Gastrocnemius medialis (tissue), 4 donors: ENCODE data around the gene RASSF4. TPM values are rescaled to one million over a fixed set of nuclear protein-coding genes. Genes with fewer than 3 reads are reported as not detected.
A peak's percentile ranks its signal among the peaks of the same experiment; 100 is the strongest.

Experiments used
- ATAC-seq, 2 donors: fragments of 150-250 bp; one replicate each; pipeline ENCODE4 v1.9.1; 2016
- DNase-seq, 2 donors: peaks; one replicate each; pipeline ENCODE4 v3.0.0-alpha.2; 2019
- H3K27ac ChIP-seq, 4 donors: fragments of 200-600 bp; sonication (generic); 1 replicate in 1 of 4; 2 replicates in 3 of 4; pipeline ENCODE4 v1.5.1; 2016 to 2018; ENCODE audit warnings: mild to moderate bottlenecking in 2 of 4, moderate library complexity in 1 of 4
- H3K27me3 ChIP-seq, 3 donors: fragments of 200-600 bp; sonication (generic) in 2 of 3; 1 replicate in 1 of 3; 2 replicates in 2 of 3; pipeline versions ENCODE4 v1.5.1 to v1.6.0; 2016 to 2019; ENCODE audit warnings: mild to moderate bottlenecking in 1 of 3, moderate library complexity in 1 of 3
- H3K36me3 ChIP-seq, 2 donors: fragments of 200-600 bp; sonication (generic) in 1 of 2; one replicate each; pipeline ENCODE4 v1.5.1; 2017 to 2018
- H3K4me1 ChIP-seq, 2 donors: fragments of 200-600 bp; sonication (generic) in 1 of 2; one replicate each; pipeline ENCODE4 v1.5.1; 2016 to 2017; ENCODE audit warnings: mild to moderate bottlenecking in 2 of 2
- H3K4me3 ChIP-seq, 4 donors: fragments of 200-600 bp; sonication (generic) in 3 of 4; 1 replicate in 1 of 4; 2 replicates in 3 of 4; pipeline ENCODE4 v1.5.1; 2016 to 2019; ENCODE audit warnings: mild to moderate bottlenecking in 2 of 4
- H3K9me3 ChIP-seq, 3 donors: fragments of 200-600 bp; sonication (generic) in 2 of 3; 1 replicate in 1 of 3; 2 replicates in 2 of 3; pipeline ENCODE4 v1.5.1; 2016 to 2019
- POLR2A ChIP-seq, 2 donors: fragments of 450-650 bp; IDR thresholded peaks; one replicate each; pipeline ENCODE4 v1.6.1; 2017; ENCODE audit warnings: antibody characterized with exemption in 2 of 2, mild to moderate bottlenecking in 2 of 2, moderate library complexity in 2 of 2
- in situ Hi-C, 4 donors: fragments of 200-750 bp; cut with MboI; loops; one replicate each; pipeline versions ENCODE4 v1.15.0 to v1.8.0; 2017; ENCODE audit warnings: low sequenced_read_pairs in 4 of 4
- intact Hi-C: fragments of 100-400 bp; cut with DNase I; formaldehyde crosslinking; loops from one replicate; pipeline ENCODE4 v1.15.1; 2023; ENCODE audit warnings: low total_unique reads
- total RNA-seq, 4 donors: library from RNA; depleted of rRNA; stranded (reverse); fragments of >200 nt; gene quantifications; one replicate each; pipeline versions ENCODE4 v1.1.0 to v1.2.3, GENCODE V29; 2016
- TF ChIP-seq, protein P1 (sequence below), 5 experiments: fragments of 450-650 bp in 3 of 5; fragments of 200-600 bp in 2 of 5; sonication (generic) in 2 of 5; IDR thresholded peaks in 4 of 5; conservative IDR thresholded peaks in 1 of 5; 1 replicate in 4 of 5; 2 replicates in 1 of 5; pipeline ENCODE4 v1.5.1; 2016 to 2019; ENCODE audit warnings: antibody characterized with exemption in 5 of 5, mild to moderate bottlenecking in 3 of 5, moderate library complexity in 3 of 5

RASSF4 gene
- total RNA-seq, 4 donors from 2014 or later, result 9.4 to 39.7 (median 24.0) TPM

DNA sequence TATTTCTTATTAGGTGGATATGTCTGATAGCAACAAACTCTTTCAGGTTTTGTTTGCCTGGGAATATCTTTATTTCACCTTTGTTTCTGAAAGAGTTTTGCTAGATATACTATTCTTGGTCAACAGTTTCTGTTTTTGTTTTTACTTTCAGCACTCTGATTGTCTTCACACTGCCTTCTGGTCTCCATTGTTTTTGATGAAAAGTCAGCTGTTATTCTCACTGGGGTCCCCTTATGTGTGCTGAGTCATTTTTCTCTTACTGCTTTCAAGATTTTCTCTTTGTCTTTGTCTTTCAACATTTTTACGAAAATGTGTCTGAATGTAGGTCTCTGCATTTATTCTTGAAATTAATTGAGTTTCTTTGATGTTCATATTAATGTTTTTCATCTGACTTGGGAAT is 15.2 kb upstream of the RASSF4 start:
- no peaks in the 10 kb centered on the region for H3K27me3 ChIP-seq
- in situ Hi-C loops (no loop called here), intact Hi-C loops (no loop called here)
- DNase-seq, result no peak
- TF ChIP-seq, protein P1, sequence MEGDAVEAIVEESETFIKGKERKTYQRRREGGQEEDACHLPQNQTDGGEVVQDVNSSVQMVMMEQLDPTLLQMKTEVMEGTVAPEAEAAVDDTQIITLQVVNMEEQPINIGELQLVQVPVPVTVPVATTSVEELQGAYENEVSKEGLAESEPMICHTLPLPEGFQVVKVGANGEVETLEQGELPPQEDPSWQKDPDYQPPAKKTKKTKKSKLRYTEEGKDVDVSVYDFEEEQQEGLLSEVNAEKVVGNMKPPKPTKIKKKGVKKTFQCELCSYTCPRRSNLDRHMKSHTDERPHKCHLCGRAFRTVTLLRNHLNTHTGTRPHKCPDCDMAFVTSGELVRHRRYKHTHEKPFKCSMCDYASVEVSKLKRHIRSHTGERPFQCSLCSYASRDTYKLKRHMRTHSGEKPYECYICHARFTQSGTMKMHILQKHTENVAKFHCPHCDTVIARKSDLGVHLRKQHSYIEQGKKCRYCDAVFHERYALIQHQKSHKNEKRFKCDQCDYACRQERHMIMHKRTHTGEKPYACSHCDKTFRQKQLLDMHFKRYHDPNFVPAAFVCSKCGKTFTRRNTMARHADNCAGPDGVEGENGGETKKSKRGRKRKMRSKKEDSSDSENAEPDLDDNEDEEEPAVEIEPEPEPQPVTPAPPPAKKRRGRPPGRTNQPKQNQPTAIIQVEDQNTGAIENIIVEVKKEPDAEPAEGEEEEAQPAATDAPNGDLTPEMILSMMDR (IDR thresholded peaks at IDR 0.05 in 4 of 5, conservative IDR thresholded peaks at IDR 0.05 in 1 of 5), result no peak
- TF ChIP-seq POLR2A (IDR thresholded peaks at IDR 0.05), result no peak
- peaks cover 10 to 27% of the 10 kb centered on the region in 2 donors for H3K4me1 ChIP-seq
- no peak overlapping the region for H3K27ac ChIP-seq
- ATAC-seq, result no peak
- H3K36me3 ChIP-seq, result no peaks in the 10 kb centered on the region
- no peaks in the 10 kb centered on the region for H3K9me3 ChIP-seq
- no peak overlapping the region for H3K4me3 ChIP-seq

DNA sequence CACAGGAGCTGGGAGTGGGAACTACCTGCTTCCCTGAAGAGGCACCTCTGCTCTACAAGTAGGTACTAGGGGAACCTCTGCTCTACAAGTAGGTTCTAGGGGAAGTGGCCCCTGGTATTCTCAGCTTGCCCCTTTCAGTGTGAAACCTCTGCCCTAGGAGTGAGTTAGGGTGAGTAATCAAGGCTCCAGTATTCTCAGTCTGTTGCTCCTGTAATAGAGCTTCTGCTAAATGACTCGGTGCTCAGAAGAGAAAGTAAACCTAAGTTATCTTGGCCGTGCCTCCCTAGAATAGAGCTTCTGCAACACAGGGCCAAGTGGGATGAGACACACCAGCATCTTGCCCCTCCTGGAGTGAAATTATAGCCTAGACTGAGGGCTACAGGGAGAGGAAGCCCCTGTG is 13.4 kb upstream of the RASSF4 start:
- in situ Hi-C loops, result no loop called here
- Histone ChIP-seq H3K4me3 (no peak overlapping the region), H3K4me1 (peaks cover 10 to 27% of the 10 kb centered on the region in 2 donors), H3K9me3 (no peaks in the 10 kb centered on the region), H3K27me3 (no peaks in the 10 kb centered on the region), H3K27ac (peak overlapping the region in 3 of 4 donors; percentile 1 to 25 (median 16)), H3K36me3 (no peaks in the 10 kb centered on the region)
- DNase-seq, result no peak
- TF ChIP-seq POLR2A (IDR thresholded peaks at IDR 0.05), result no peak
- TF ChIP-seq, protein P1 (IDR thresholded peaks at IDR 0.05 in 4 of 5, conservative IDR thresholded peaks at IDR 0.05 in 1 of 5), result no peak
- ATAC-seq, result peak; percentile 28 to 67
- intact Hi-C loops, result no loop called here

DNA sequence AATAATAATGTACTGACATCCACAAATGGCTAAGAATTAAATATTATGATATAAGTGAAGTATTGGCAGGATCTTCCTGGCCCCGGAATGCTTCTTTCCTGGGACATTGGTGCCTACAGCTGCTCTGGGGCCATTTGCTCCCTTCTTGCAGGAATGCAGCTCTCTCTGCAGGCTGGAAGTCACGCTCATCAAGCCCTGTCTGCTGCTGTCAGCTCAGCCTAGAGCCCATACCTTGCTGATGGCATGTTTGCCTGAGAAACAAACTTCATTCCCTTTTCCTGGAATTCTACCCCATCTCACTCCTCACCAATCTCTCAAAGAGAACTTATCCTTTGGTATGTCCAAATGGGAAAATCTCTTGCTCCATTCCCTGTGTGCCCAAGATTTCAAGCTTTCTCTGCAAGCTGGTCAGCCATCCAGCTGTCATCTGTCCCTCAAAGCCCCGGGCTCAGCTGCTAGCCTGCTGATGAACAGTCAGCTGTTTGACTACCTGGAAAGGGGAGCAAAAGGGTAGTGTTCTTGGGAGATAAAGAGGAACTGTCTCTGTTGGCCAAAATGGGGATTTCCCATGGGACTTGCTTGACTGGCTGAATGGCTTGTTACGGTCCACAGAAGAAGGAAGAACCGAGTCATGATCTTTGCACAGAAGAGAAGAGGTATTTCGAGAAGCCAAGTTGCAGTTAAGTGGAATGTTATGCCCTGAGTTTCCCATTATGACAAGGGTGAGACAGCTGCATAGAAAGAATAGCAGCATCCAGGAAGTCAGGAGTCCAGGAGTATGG is 12.0 kb upstream of the RASSF4 start:
- Histone ChIP-seq H3K27me3 (no peaks in the 10 kb centered on the region), H3K36me3 (no peaks in the 10 kb centered on the region), H3K4me3 (no peak overlapping the region), H3K27ac (peak overlapping the region in 1 of 4 donors; percentile 2), H3K9me3 (no peaks in the 10 kb centered on the region), H3K4me1 (peaks cover 10 to 27% of the 10 kb centered on the region in 2 donors)
- ATAC-seq (peak; percentile 77 to 85), DNase-seq (no peak)
- intact Hi-C loops (no loop called here), in situ Hi-C loops (no loop called here)
- no peak for TF ChIP-seq POLR2A (IDR thresholded peaks at IDR 0.05)
- TF ChIP-seq, protein P1 (IDR thresholded peaks at IDR 0.05 in 4 of 5, conservative IDR thresholded peaks at IDR 0.05 in 1 of 5), result no peak

DNA sequence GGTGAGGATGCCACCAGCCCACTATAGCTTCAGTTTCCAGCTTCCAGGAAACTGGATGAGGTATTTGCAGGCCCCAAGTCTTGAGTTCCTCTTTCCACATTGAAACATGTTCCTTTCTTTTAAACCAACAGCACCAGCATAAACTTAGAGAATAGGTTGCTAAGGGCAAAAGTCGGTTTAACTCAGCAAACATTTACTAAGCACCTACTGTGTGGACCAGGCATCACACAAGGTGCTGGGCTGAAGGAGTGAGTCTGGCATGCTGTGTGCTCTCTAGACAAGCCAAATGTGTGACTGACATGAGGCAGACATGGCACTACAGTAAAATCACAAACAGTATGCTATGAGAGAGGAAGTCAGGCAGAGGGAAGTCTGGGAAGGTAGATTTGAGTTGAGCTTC is 11.0 kb upstream of the RASSF4 start:
- intact Hi-C loops, result no loop called here
- Histone ChIP-seq H3K36me3 (no peaks in the 10 kb centered on the region), H3K9me3 (no peaks in the 10 kb centered on the region), H3K4me3 (no peak overlapping the region), H3K27me3 (no peaks in the 10 kb centered on the region), H3K27ac (no peak overlapping the region), H3K4me1 (peaks cover 10 to 34% of the 10 kb centered on the region in 2 donors)
- ATAC-seq (no peak), DNase-seq (no peak)
- TF ChIP-seq POLR2A (IDR thresholded peaks at IDR 0.05), result no peak
- TF ChIP-seq, protein P1 (IDR thresholded peaks at IDR 0.05 in 4 of 5, conservative IDR thresholded peaks at IDR 0.05 in 1 of 5), result no peak
- in situ Hi-C loops, result no loop called here
